GM13976 (cell line): ENCODE data around the gene ASCL5.

Source experiments
- DNase-seq: peaks from one replicate; pipeline ENCODE4 v3.0.0; 2012; ENCODE audit warnings: low spot score
- CTCF ChIP-seq: IDR thresholded peaks from 2 replicates; pipeline ENCODE4 v1.5.1; 2012; ENCODE audit warnings: borderline replicate concordance, mild to moderate bottlenecking; ENCODE audit not compliant: insufficient read depth; ENCODE audit errors: extremely low read depth, missing control alignments, control extremely low read depth
- in situ Hi-C: fragments of 300-500 bp; cut with MboI; formaldehyde crosslinking; loops from one replicate; pipeline ENCODE4 v1.12.0; 2022; ENCODE audit warnings: low sequenced_read_pairs, mixed read lengths, inconsistent platforms; ENCODE audit not compliant: unreplicated experiment

Gene ASCL5

GRCh38 chr1:201111672-201112071 lies 15.3 kb downstream of the ASCL5 start:
- DNase-seq, result no peak
- in situ Hi-C loops, result no loop called here

GRCh38 chr1:201111156-201111555 lies 15.8 kb downstream of the ASCL5 start:
- DNase-seq, result no peak
- in situ Hi-C loops, result no loop called here
- no peak for TF ChIP-seq CTCF

More at GRCh38 chr1:201111672-201112071, 15.3 kb downstream of the ASCL5 start:
- no peak for TF ChIP-seq CTCF

- in situ Hi-C loops, result no loop called here
- TF ChIP-seq CTCF, result no peak
These were observed 16.4 kb downstream of the ASCL5 start for GRCh38 chr1:201110616-201111015.

GRCh38 chr1:201110138-201110537 lies 16.8 kb downstream of the ASCL5 start:
- TF ChIP-seq CTCF, result no peak
- no peak for DNase-seq
- in situ Hi-C loops, result no loop called here

More at GRCh38 chr1:201110616-201111015, 16.4 kb downstream of the ASCL5 start:
- DNase-seq, result no peak

GRCh38 chr1:201109651-201110050 lies 17.3 kb downstream of the ASCL5 start:
- TF ChIP-seq CTCF, result no peak
- no peak for DNase-seq
- in situ Hi-C loops, result no loop called here

GRCh38 chr1:201108614-201109013 lies 18.4 kb downstream of the ASCL5 start:
- in situ Hi-C loops, result no loop called here
- DNase-seq, result no peak
- TF ChIP-seq CTCF, result no peak

GRCh38 chr1:201105688-201106087 lies 21.3 kb downstream of the ASCL5 start:
- in situ Hi-C loops, result no loop called here
- DNase-seq, result no peak
- TF ChIP-seq CTCF, result no peak
